HepG2 (cell line): ENCODE results near the gene DCDC2. TPM values are rescaled to one million over a fixed set of nuclear protein-coding genes. Genes with fewer than 3 reads are reported as not detected.

Source experiments
- ATM ChIP-seq: fragments of 450-650 bp; IDR thresholded peaks from 2 replicates; pipeline ENCODE4 v1.7.1; 2017; ENCODE audit warnings: mild to moderate bottlenecking, borderline replicate concordance
- CC2D1A ChIP-seq: sonication (generic); formaldehyde crosslinking; IDR thresholded peaks from 2 replicates; pipeline ENCODE4 v1.8.1; 2023; ENCODE audit warnings: mild to moderate bottlenecking, missing genetic modification reagents
- FOXC1 ChIP-seq: sonication (generic); formaldehyde crosslinking; IDR thresholded peaks from 2 replicates; pipeline ENCODE4 v1.8.0; 2022; ENCODE audit warnings: mild to moderate bottlenecking, missing genetic modification reagents, borderline replicate concordance
- HNF4A ChIP-seq: sonication (generic); formaldehyde crosslinking; IDR thresholded peaks from 2 replicates; pipeline ENCODE4 v1.4.0; 2020; ENCODE audit warnings: missing genetic modification reagents
- ISX ChIP-seq: sonication (generic); formaldehyde crosslinking; conservative IDR thresholded peaks from 2 replicates; pipeline ENCODE4 v1.5.0; 2020; ENCODE audit warnings: missing genetic modification reagents
- KAT8 ChIP-seq: IDR thresholded peaks from 2 replicates; pipeline ENCODE4 v1.6.1; 2016; ENCODE audit warnings: missing genetic modification reagents, missing compliant biosample characterization
- MBNL3 ChIP-seq: fragments of 250-450 bp; sonication (Bioruptor Pico); conservative IDR thresholded peaks from 2 replicates; pipeline ENCODE4 v1.8.0; 2022; ENCODE audit warnings: mild to moderate bottlenecking, inconsistent platforms
- MTA1 ChIP-seq: sonication (generic); formaldehyde crosslinking; IDR thresholded peaks from 2 replicates; pipeline ENCODE4 v1.4.0; 2020; ENCODE audit warnings: missing genetic modification reagents, mild to moderate bottlenecking, borderline replicate concordance
- MYNN ChIP-seq: sonication (generic); formaldehyde crosslinking; IDR thresholded peaks from 2 replicates; pipeline ENCODE4 v1.4.0; 2020; ENCODE audit warnings: mild to moderate bottlenecking, low read depth, missing genetic modification reagents
- NCOA1 ChIP-seq: sonication (generic); formaldehyde crosslinking; IDR thresholded peaks from 2 replicates; pipeline ENCODE4 v1.9.0; 2021; ENCODE audit warnings: missing genetic modification reagents
- PAWR ChIP-seq: sonication (generic); formaldehyde crosslinking; IDR thresholded peaks from 2 replicates; pipeline ENCODE4 v1.4.0; 2020; ENCODE audit warnings: missing genetic modification reagents, mild to moderate bottlenecking, borderline replicate concordance
- RAD21 ChIP-seq: fragments of 450-650 bp; formaldehyde crosslinking; IDR thresholded peaks from 2 replicates; pipeline ENCODE4 v1.5.0; 2020; ENCODE audit warnings: mild to moderate bottlenecking
- RFXAP ChIP-seq: sonication (generic); formaldehyde crosslinking; IDR thresholded peaks from 2 replicates; pipeline ENCODE4 v1.4.0; 2020; ENCODE audit warnings: missing genetic modification reagents, borderline replicate concordance
- SIX1 ChIP-seq: sonication (generic); formaldehyde crosslinking; IDR thresholded peaks from 2 replicates; pipeline ENCODE4 v1.4.0; 2020; ENCODE audit warnings: missing genetic modification reagents, borderline replicate concordance
- SKI ChIP-seq: fragments of 450-650 bp; IDR thresholded peaks from one replicate; pipeline ENCODE4 v1.6.1; 2018; ENCODE audit warnings: mild to moderate bottlenecking; ENCODE audit not compliant: partially characterized antibody
- SMAD1 ChIP-seq: sonication (generic); formaldehyde crosslinking; IDR thresholded peaks from 2 replicates; pipeline ENCODE4 v1.4.0; 2020; ENCODE audit warnings: missing genetic modification reagents, low read depth, mild to moderate bottlenecking, borderline replicate concordance
- SNAI1 ChIP-seq: sonication (generic); formaldehyde crosslinking; IDR thresholded peaks from 2 replicates; pipeline ENCODE4 v1.5.0; 2020; ENCODE audit warnings: mild to moderate bottlenecking, missing genetic modification reagents, borderline replicate concordance
- ZBTB38 ChIP-seq: sonication (generic); formaldehyde crosslinking; IDR thresholded peaks from 2 replicates; pipeline ENCODE4 v1.5.1; 2020; ENCODE audit warnings: mild to moderate bottlenecking, missing genetic modification reagents
- ZNF124 ChIP-seq: sonication (generic); formaldehyde crosslinking; IDR thresholded peaks from 2 replicates; pipeline ENCODE4 v1.4.0; 2020; ENCODE audit warnings: missing genetic modification reagents
- ZNF292 ChIP-seq: sonication (generic); formaldehyde crosslinking; IDR thresholded peaks from 2 replicates; pipeline ENCODE4 v1.8.1; 2022; ENCODE audit warnings: mild to moderate bottlenecking, low read depth, missing genetic modification reagents, borderline replicate concordance
- ZNF33A ChIP-seq: sonication (generic); formaldehyde crosslinking; IDR thresholded peaks from 2 replicates; pipeline ENCODE4 v1.5.1; 2020; ENCODE audit warnings: missing genetic modification reagents, mild to moderate bottlenecking, moderate library complexity, borderline replicate concordance
- ZNF460 ChIP-seq: sonication (generic); formaldehyde crosslinking; IDR thresholded peaks from 2 replicates; pipeline ENCODE4 v1.5.1; 2020; ENCODE audit warnings: missing genetic modification reagents, mild to moderate bottlenecking, borderline replicate concordance
- ZSCAN12 ChIP-seq: sonication (generic); formaldehyde crosslinking; IDR thresholded peaks from 2 replicates; pipeline ENCODE4 v1.9.0; 2021; ENCODE audit warnings: mild to moderate bottlenecking, missing genetic modification reagents
- polyA plus RNA-seq, 8 experiments: library from polyadenylated mRNA; depleted of rRNA in 3 of 8; stranded (reverse) in 7 of 8; unstranded in 1 of 8; fragments of >200 nt; fragmentation: Illumina TruSeq in 4 of 8; extraction: Trizol in 4 of 8; gene quantifications; 2 replicates each; pipeline versions ENCODE4 v1.2.1 to v1.2.3, GENCODE V29; 2011 to 2016; ENCODE audit warnings: low read depth in 4 of 8, missing spikeins in 1 of 8, mixed read lengths in 1 of 8; ENCODE audit not compliant: insufficient read depth in 1 of 8
- total RNA-seq, 5 experiments: library from RNA; depleted of rRNA; stranded (reverse); fragments of >200 nt; fragmentation: Illumina TruSeq; extraction: Trizol; gene quantifications; 2 replicates each; pipeline ENCODE4 v1.2.3, GENCODE V29; 2016; ENCODE audit warnings: low read depth in 1 of 5
- TF ChIP-seq, protein P1 (sequence below): sonication (generic); formaldehyde crosslinking; IDR thresholded peaks from 2 replicates; pipeline ENCODE4 v1.4.0; 2020; ENCODE audit warnings: mild to moderate bottlenecking, missing genetic modification reagents
- TF ChIP-seq, protein P2 (sequence below): IDR thresholded peaks from 2 replicates; pipeline ENCODE4 v1.6.1; 2018; ENCODE audit warnings: missing genetic modification reagents, mild to moderate bottlenecking, missing compliant biosample characterization

Gene DCDC2
- total and polyA plus RNA-seq, 2 of the 13 experiments (the other 11 are each of a cell fraction or from before 2014, with no cell fraction given): 9.0 to 36.2 TPM

DNA sequence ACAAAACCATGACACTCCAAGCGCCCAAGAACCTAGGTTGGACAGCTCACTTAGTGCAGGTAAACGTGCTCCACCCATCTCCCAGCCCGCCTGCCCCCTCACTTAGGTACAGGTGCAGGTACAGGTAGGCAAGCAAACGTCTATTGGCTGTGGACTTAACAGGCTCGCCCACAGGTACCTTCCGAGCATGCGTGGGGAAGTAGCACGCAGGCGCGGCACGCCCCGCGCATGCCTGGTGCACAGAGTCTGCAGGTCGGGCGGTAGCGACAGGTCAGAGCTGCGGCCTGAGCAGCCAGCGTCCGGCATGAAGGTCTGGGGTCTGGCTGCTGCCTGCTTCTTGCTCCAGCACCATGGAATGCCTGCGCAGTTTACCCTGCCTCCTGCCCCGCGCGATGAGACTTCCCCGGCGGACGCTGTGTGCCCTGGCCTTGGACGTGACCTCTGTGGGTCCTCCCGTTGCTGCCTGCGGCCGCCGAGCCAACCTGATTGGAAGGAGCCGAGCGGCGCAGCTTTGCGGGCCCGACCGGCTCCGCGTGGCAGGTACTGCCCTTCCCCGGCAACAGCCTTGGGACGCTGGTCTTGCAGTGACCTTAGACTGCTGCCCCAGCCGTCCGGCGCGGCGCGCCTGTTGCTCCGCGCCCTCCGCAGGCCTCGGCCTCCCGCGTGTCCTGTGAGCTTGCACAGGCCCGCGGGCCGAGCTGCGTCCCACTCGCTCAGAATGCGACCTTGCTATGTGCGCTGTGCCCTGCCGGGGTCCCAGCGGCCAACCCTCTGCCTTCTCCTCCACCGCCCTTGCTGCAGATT, 45.0 kb upstream of the DCDC2 start, which contains the start of gene MRS2 (continued):
- TF ChIP-seq, protein P1, sequence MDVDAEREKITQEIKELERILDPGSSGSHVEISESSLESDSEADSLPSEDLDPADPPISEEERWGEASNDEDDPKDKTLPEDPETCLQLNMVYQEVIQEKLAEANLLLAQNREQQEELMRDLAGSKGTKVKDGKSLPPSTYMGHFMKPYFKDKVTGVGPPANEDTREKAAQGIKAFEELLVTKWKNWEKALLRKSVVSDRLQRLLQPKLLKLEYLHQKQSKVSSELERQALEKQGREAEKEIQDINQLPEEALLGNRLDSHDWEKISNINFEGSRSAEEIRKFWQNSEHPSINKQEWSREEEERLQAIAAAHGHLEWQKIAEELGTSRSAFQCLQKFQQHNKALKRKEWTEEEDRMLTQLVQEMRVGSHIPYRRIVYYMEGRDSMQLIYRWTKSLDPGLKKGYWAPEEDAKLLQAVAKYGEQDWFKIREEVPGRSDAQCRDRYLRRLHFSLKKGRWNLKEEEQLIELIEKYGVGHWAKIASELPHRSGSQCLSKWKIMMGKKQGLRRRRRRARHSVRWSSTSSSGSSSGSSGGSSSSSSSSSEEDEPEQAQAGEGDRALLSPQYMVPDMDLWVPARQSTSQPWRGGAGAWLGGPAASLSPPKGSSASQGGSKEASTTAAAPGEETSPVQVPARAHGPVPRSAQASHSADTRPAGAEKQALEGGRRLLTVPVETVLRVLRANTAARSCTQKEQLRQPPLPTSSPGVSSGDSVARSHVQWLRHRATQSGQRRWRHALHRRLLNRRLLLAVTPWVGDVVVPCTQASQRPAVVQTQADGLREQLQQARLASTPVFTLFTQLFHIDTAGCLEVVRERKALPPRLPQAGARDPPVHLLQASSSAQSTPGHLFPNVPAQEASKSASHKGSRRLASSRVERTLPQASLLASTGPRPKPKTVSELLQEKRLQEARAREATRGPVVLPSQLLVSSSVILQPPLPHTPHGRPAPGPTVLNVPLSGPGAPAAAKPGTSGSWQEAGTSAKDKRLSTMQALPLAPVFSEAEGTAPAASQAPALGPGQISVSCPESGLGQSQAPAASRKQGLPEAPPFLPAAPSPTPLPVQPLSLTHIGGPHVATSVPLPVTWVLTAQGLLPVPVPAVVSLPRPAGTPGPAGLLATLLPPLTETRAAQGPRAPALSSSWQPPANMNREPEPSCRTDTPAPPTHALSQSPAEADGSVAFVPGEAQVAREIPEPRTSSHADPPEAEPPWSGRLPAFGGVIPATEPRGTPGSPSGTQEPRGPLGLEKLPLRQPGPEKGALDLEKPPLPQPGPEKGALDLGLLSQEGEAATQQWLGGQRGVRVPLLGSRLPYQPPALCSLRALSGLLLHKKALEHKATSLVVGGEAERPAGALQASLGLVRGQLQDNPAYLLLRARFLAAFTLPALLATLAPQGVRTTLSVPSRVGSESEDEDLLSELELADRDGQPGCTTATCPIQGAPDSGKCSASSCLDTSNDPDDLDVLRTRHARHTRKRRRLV (CRISPR knock-in tag): no peak; the same call in 1 of the 2 replicates
- TF ChIP-seq SNAI1 (CRISPR knock-in tag): peak; percentile 95
- peak; percentile 33 for TF ChIP-seq HNF4A
- TF ChIP-seq CC2D1A (CRISPR knock-in tag): no peak
- peak; percentile 95 for TF ChIP-seq SKI
- TF ChIP-seq PAWR (CRISPR knock-in tag): peak; percentile 92; the same call in 1 of the 2 replicates
- no peak; the same call in 1 of the 2 replicates for TF ChIP-seq ZNF460 (CRISPR knock-in tag)
- peak; percentile 43; the same call in 1 of the 2 replicates for TF ChIP-seq ZNF124
- TF ChIP-seq ZSCAN12 (CRISPR knock-in tag): peak; percentile 69; the same call in 1 of the 2 replicates
- peak; percentile 96 for TF ChIP-seq RFXAP (CRISPR knock-in tag)
- TF ChIP-seq ZBTB38 (CRISPR knock-in tag): peak; percentile 92
- peak; percentile 95 for TF ChIP-seq MTA1 (CRISPR knock-in tag)
- peak; percentile 88 for TF ChIP-seq KAT8 (CRISPR knock-in tag)
- TF ChIP-seq NCOA1 (CRISPR knock-in tag): no peak; the same call in 1 of the 2 replicates
- TF ChIP-seq, protein P2, sequence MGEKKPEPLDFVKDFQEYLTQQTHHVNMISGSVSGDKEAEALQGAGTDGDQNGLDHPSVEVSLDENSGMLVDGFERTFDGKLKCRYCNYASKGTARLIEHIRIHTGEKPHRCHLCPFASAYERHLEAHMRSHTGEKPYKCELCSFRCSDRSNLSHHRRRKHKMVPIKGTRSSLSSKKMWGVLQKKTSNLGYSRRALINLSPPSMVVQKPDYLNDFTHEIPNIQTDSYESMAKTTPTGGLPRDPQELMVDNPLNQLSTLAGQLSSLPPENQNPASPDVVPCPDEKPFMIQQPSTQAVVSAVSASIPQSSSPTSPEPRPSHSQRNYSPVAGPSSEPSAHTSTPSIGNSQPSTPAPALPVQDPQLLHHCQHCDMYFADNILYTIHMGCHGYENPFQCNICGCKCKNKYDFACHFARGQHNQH (CRISPR knock-in tag): no peak
- no peak for TF ChIP-seq SIX1
- TF ChIP-seq RAD21 (CRISPR knock-in tag): peak; percentile 68
- TF ChIP-seq MYNN: 0 out of 2 replicates have a peak, but pooled peaks have one; percentile 56
- TF ChIP-seq ATM: no peak
- TF ChIP-seq FOXC1 (CRISPR knock-in tag): peak; percentile 98
- TF ChIP-seq ISX (CRISPR knock-in tag): 0 out of 2 replicates have a peak, but pooled peaks have one; percentile 72
- TF ChIP-seq MBNL3 (CRISPR knock-in tag): no peak
- peak; percentile 81; the same call in 1 of the 2 replicates for TF ChIP-seq SMAD1
- peak; percentile 98 for TF ChIP-seq ZNF292 (CRISPR knock-in tag)
- no peak for TF ChIP-seq ZNF33A
